Limb (tissue), 2 donors: ENCODE data around the gene PLXNA1.

Experiments used
- DNase-seq, 2 donors: peaks; one replicate each; pipeline ENCODE4 v3.0.0-alpha.2; 2016; ENCODE audit errors: extremely low spot score in 2 of 2

The PLXNA1 gene

DNA sequence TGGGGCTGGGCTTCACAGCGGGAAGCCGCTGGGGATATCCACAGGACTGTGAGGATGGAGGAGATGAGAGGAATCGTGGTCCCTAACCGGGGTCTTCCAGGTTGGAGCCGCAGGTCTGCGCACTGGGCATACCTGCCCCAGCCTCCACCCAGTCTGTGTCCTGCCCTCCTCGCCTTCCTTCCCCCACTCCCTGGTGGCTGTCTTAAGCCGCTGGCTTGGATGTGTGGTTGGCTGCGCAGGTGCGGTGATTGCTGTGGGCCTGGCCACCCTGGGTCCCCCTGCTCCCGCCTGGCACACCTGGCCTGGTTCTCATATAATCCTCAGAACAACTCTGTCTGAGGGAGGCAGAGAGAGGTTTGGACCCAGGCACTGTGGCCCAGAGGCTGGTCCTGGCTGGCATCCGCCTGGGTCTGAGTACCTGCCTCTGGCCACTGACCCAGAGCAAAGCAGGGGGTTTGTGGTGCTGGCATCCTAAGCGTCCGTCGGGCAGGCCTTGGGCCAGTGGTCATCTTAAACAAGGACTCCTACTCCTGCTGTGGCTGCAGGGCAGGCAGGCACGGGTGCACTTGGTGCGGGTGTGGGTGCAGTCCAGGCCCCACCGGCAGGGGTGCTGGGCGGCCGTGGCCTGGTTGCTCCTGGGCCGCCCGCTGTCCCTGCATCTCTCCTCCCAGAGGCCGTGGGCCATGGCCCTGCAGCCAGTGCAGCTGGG, 18.7 kb downstream of the PLXNA1 start:
- no peak for DNase-seq

GRCh38 chr3:127002195-127003174, 19.6 kb downstream of the PLXNA1 start:
- DNase-seq = peak; percentile 87 to 88

GRCh38 chr3:127003175-127003555, 20.2 kb downstream of the PLXNA1 start:
- no peak for DNase-seq

DNA sequence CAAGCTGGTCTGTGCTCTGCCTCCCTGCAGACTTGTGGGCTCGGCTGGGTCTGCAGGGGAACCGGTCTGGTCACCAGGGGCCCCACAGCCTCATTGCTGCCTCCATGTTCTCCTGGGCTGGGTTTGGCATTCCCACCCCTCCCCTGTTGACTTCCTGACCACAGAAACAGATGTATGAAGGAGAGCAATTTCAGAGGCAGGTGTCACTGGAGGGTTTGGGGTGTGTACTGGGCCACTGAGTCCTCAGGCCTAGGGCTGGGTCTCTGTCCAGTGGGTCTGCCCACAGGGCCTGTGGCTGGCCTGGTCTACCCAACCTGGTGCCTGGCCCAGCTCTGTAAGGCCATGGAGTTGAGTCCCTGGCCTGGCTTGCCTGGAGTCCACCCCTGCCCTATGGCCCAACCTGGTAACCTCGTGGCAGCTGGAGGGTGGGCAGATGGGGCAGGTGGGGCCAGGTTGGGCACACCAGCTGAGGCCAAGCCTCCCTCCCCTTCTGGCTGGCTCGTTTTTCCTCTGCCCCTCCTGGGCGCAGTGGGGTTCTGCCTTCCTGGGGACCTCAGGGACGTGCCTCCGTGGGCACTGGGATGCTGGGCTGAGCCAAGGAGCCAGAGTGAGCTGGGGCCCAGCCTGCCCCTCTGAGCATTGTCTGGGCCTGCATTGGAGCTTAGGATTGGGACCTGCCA, 20.8 kb downstream of the PLXNA1 start:
- no peak for DNase-seq

DNA sequence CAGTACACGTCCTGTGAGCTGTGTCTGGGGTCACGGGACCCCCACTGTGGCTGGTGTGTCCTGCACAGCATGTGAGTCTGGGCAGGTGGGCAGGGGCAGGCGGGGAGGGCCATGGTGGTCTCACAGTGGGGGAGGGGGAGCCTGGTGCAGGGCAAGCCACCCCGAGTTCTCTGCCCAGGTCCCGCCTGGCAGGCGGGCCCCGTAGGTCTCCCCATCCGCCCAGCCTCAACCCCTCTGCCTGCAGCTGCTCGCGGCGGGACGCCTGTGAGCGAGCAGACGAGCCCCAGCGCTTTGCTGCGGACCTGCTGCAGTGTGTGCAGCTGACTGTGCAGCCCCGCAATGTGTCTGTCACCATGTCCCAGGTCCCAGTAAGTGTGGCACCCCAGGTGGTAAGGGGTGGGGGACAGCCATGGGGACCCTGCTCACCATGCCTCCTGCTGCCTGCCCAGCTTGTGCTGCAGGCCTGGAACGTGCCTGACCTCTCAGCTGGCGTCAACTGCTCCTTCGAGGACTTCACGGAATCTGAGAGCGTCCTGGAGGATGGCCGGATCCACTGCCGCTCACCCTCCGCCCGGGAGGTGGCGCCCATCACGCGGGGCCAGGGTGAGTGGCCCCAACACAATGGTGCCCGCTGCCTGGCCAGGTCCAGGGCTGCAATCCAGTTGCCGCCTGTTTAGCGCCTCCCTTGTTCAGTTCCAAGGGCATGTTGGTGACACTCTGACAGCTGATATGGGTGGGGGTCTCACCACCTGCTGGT, 21.9 kb downstream of the PLXNA1 start:
- DNase-seq = no peak

DNA sequence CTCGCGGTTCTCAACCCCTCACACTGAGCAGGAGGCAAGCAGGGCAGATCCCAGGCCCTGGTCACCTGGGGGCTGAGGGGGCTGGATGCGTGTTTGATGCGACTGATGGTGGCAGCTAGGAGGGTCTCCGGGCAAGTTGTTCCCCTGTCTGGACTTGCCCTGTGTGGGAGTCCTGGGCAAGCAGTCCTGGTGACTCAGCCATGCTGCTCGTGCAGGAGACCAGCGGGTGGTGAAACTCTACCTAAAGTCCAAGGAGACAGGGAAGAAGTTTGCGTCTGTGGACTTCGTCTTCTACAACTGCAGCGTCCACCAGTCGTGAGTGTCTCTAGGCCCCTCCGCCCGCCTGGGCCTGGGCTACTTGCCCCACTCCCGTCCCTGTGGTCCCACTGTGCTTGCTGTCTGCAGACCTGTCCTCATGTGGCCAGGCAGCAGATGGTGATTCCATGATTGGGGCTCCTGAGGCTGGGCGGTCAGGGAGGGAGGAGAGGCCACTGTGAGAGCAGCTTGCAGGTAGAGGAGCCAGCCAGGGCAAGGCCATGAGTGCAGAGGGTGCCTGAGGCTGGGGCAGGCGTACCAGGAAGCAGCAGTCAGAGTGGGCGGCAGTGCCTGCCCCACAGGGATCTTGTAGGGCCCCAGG, 23.1 kb downstream of the PLXNA1 start:
- no peak for DNase-seq

DNA sequence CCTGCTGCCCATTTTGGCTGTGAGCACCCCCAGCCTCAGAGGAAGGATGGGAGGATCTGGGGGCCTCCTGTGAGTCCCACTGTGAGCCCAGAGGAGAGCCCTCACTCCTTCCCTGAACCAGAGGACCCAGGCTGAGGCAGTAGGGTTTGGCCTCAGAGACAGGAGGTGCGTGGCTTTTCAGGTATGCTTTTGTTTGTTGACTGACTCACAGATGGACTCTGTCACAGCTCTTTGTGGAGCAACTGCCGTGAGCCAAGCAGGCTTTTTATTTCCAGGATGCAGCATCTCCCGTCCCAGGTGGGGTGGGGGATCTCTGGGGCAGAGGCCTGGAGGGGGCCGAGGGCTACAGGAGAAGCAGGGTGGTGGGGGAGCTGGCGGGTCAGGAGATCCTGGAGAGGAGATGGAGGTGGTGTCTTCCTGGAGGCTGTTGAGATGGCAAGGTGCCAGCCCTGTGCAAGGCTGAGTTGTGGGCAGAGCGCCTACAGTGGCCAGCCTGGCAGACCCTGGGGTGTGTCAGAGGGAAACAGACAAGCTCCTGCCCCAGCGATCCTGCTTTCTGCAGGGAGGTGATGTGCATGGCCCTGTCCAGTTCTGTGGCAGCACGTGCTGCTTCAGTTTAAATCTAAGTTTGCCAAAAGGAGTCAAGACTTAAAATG, 24.0 kb downstream of the PLXNA1 start:
- DNase-seq = no peak

GRCh38 chr3:127008236-127008635, 25.3 kb downstream of the PLXNA1 start:
- no peak for DNase-seq

DNA sequence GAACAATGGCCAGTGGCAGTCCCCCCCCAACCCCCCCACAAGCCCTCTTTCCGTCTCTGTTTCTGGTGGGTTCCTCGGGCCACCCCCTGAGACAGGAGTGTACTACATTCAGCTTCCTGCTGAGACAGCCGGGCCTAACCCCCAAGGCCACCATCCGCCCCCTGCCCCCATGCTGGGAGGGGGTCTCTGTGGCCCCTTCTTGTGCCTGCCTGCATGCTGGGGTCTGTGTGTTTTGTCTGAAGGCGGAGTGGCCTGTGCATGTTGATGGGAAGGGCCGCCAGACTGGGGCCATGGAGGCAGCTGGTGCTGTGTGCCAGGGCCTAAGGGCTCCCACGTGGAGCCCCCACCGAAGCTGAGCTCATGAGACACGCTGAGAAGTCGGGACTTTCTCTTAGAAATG, 26.6 kb downstream of the PLXNA1 start:
- DNase-seq = no peak

DNA sequence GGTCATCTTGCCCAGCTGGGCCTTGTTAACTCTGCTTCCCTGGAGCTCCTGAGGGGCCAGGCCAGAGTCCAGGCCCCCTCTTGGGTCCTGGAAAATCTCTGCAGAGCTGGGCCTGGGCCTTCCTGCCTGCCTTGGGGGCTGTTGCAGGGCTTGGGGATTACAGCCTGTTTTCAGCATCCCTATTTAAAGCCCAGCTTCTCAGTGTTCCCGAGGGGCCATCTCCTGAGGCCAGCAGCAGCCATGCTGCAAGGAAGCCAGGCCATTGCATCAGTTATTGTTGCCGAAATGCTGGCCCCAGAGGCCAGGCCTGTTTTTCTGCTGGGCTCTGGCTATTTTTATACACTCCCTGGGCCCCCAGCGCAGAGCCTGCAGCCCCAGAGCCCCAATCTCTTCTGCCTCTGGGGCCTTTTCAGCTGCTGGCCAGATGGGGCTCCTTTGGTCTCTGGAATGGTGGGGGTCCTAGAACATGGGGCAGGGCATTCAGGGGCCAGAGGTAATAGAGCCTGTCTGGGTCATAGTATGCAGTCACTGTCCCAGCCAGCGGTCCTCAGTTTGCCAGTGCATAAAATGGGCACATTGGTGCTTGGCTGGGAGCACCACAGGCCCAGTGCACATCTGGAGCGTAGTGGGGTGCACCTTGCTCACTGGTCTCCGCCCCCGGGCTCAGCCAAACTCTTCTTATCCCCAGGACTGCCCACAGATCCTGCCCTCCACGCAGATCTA, 28.5 kb downstream of the PLXNA1 start:
- no peak for DNase-seq

- DNase-seq = no peak
Measured at GRCh38 chr3:127012091-127012490, 29.2 kb downstream of the PLXNA1 start.

- DNase-seq = no peak
Measured at GRCh38 chr3:127013181-127013580, 30.3 kb downstream of the PLXNA1 start.

DNA sequence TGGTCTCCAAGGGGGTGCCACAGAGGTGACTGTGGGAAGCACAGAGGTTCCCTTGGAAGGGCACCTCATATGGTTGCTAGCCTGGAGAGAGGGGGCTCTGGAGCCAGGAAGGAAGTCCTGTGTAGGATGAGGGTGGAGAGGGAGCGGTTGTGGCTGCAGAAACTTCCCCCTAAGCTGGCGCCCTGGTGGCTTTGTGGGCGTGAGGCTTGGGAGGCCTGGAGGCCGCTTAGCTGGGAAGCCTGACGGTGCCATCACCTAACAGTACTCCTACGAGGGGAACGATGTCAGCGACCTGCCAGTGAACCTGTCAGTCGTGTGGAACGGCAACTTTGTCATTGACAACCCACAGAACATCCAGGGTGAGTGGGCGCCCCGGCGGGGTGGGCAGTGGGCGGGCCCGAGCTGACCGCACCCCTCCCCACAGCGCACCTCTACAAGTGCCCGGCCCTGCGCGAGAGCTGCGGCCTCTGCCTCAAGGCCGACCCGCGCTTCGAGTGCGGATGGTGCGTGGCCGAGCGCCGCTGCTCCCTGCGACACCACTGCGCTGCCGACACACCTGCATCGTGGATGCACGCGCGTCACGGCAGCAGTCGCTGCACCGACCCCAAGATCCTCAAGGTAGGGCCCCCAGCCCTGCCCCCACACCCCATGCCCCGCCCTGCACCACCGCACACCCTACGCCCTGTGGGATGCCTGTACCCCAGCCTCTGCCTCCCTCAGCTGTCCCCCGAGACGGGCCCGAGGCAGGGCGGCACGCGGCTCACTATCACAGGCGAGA, 31.0 kb downstream of the PLXNA1 start:
- no peak for DNase-seq

DNA sequence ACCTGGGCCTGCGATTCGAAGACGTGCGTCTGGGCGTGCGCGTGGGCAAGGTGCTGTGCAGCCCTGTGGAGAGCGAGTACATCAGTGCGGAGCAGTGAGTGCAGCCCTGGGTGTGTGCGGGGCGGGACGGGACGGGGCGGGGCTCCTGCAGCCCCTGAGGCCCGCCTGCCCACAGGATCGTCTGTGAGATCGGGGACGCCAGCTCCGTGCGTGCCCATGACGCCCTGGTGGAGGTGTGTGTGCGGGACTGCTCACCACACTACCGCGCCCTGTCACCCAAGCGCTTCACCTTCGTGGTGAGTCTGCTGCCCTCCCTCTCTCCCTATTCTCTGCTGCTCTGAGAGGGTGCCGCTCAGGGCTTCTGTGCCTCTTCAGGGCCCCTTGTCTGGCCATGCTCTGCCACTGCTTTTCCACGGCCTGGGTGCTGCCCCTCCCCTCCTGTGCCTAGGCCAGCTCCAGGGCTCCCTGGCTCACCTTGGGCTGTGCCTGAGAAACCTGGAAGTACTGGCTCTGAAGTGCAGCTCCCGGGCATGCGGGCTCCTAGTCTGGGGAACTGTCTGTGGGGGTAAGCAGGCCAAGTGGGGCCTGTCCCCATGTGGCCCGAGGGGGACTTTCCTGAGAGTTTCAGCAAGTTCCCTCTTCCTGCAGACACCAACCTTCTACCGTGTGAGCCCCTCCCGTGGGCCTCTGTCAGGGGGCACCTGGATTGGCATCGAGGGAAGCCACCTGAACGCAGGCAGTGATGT, 31.8 kb downstream of the PLXNA1 start:
- DNase-seq = no peak

DNA sequence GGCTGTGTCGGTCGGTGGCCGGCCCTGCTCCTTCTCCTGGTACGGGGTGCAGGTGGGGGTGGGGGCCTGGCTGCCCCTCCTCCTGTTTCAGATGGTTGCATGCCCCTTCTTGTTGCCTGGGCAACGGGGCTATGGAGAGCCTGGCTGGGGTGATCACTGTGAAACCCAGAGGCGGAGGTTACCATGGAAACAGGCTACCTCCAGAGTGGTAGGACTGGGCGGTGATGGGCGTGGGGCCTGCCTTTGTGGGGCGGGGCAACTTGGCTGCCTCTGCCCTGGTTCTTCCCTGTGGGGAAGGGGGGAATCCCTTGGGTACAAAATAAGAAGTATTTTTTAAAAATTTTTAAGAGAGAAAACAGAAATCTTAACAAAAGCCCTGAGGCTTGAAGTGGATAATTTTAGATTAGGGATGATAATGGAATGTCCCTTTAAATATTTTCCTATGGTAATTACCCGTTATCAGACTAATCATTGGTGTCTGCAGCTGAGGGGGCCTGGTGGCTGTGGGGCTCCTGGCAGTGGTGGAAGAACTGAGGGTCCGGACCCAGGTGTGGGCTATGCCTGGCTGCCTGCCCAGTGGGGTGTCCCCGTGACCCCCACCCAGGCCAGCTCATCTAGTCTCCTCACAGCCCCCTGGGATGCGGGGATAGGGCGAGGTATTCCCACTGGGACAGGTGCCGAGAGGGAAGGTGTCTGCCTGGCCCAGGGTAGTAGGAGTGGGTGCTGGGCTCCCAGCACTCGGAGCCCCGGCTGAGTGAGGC, 32.5 kb downstream of the PLXNA1 start:
- DNase-seq = peak in 1 of 2 donors; percentile 53

DNA sequence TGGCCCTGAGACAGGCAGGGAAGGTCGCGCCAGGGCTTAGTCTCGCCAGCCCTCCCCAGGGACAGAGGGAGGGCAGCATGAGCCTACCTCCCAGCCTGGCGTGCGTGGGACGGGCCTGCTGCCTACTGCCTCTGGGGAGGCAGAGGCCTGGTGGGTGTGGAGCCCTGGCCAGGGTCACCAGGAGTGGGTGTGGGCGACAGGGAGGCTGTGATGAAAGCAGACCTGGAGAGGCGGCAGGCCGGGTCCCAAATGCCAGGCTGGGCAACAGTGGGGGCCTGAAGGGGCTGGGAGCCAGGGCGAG, 33.1 kb downstream of the PLXNA1 start:
- no peak for DNase-seq

GRCh38 chr3:127016461-127016860, 33.5 kb downstream of the PLXNA1 start:
- no peak for DNase-seq

- DNase-seq = no peak
Measured at GRCh38 chr3:127017229-127017628, 34.3 kb downstream of the PLXNA1 start.
